Muscle of arm (tissue), 12 donors: ENCODE data around the gene BMP8B. TPM values are rescaled to one million over a fixed set of nuclear protein-coding genes. Genes with fewer than 3 reads are reported as not detected.

ENCODE experiments used
- DNase-seq: peaks from one replicate; pipeline ENCODE4 v3.0.0-alpha.2; 2013
- polyA plus RNA-seq, 12 donors: library from polyadenylated mRNA; unstranded; fragments of 120-200 nt; gene quantifications; one replicate each; pipeline ENCODE4 v1.2.1, GENCODE V29; 2013; ENCODE audit not compliant: insufficient read length in 12 of 12

Gene BMP8B
- polyA plus RNA-seq, 12 donors: 1.0 to 2.6 (median 1.2) TPM; not detected in 2

- no peak for DNase-seq
Observed at GRCh38 chr1:39761016-39761415, 27.6 kb downstream of the BMP8B start.

DNA sequence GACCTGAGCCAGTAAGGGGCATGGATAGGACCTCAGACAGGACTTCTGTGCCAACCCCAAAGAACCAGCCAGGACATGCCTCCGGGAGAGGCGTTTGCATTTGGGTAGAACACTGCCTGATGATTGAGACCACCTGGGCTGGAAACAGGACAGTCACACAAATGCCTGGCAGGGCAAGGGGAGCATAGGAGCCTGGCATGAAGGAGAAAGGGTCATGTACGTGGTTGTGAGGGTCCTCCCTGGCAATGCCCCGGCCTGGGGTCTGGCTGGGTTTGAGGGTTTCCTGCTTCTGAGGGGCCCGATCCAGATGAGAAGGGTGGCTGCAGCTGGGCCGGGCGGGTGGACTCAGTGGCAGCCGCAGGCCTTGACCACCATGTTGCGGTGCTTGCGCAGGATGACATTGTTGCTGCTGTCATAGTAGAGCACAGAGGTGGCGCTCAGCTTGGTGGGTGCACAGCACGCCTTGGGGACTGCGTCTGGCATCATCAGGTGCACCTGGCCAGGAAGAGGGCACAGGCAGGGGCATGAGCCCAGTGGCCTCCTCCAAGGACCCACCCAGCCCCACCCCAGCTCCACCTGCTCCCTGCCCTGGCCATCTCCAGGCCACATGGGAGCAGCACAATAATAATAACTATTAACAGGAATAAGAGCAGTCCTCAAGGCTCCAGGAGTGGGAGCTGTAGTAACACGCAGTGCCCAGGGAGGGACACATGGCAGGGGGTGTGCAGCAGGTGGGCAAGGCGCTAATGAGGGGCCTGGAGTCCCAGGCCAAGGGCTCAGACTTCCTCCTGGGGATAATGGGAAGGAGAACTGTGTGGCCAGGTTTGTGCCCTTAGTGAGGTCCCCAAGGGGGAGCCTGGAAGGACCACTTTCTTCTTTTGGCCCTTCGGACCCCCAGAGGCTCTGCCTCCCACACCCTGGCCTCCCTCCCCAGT lies 28.3 kb downstream of the BMP8B start:
- DNase-seq: no peak

GRCh38 chr1:39759436-39759726 lies 29.3 kb downstream of the BMP8B start:
- no peak for DNase-seq

DNA sequence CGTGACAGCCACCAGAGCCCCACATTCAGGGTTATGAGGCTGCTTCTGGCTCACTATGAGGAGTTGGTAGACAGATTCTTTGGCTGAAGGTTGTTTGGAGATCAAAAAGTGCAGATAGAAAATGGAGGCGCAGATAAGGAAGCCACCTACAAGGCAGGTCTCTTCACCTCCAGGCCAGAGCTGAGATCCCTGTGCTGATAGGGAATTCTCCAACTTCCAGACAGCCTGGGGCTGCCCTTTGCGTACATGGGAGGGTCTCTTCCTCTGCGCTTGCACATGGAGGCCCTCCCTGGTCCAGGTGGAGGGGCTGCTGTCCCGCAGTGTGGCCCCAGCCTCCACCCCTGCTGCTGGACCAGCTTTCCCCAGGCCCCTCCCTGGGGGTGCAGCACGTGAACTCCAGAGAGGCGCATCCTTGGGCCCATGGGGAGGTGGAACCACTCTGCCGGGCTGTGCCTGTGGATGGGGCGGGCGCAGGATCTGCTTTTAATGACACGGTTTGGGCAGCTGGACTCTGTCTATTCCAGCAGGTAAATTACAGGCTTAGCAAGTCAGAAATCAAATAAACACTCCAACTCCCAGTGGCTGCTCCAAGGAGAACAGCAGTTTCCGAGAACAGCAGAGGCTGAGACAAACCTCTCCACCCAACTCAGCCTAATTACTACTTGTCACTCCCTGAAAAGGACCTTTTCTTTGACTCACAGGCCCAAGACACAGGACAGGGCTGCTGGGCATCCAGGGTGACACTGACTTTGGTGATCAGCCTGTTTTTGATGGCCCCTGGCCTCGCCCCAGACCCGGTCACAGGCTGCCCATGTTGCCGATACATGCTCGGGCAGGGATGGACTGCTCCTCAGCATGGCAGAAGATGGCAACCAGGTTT lies 29.9 kb downstream of the BMP8B start:
- DNase-seq: no peak

DNA sequence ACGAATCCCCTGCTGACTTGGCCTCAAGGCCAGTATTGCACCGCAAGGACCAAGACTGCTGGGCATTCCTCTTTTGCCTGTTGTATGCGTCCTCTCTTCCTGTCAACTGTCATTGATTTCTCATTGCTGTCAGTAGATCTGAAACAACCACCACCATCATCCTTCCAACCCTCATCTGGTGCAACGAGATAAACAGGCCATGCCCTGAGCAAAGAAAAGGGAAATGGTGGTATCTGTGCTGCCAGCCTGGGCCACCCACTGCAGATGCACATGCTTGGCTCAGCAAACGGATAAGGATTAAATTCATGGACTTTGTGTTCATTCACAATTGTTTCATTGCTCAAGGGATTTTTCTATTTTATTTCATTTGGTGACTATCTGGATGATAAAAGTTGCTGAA lies 31.2 kb downstream of the BMP8B start:
- no peak for DNase-seq

GRCh38 chr1:39755965-39756659 lies 32.6 kb downstream of the BMP8B start:
- no peak for DNase-seq

DNA sequence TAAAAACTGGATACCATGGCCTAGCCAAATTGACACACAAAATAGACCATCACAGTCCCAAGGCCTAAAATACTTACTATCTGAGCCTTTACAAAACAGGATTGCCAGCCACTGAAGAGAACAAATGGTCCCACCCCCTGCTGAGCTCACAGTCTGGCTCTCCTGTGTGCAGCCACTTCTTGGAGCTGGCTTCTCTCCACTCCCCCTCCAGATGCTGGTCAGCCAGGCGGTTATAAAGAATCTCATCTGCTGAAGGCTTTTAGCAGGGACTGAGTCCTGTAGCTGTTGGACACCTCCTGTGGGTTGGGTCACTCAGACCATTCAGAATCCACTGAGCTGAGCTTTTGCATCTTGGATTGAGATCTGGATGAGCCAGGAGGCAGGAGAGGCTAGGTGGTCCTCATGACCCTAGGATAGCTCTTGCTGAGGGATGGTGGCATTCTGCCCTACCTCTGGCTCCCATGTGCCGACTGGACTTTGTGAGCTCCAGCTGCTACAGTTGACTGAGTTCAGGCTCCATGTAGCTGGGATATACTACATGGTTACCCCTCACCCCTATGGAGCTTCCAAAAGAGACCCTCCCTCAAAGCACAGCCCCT lies 33.7 kb downstream of the BMP8B start:
- no peak for DNase-seq

DNA sequence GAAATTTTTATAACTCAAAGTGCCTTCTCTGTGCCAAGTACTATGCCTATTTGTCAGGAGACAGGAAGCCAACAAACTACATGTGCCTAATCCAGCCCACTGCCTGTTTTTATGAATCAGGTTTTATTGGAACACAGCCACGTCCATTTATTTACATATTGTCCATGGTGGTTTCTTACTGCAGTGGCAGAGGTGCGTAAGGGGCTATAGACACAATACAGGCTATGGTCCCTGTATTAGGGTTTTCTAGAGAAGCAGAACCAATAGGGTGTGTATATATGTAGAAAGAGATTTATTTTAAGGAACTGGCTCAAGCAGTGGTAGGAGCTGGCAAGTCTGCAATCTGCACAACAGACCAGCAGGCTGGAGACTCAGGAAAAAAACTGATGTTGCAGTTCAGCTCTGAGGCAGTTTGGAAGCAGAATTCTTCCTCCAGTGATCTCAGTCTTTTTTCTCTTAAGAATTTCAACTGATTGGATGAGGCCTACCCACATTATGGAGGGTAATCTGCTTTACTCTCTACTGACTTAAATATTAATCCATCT lies 34.6 kb downstream of the BMP8B start:
- no peak for DNase-seq

DNA sequence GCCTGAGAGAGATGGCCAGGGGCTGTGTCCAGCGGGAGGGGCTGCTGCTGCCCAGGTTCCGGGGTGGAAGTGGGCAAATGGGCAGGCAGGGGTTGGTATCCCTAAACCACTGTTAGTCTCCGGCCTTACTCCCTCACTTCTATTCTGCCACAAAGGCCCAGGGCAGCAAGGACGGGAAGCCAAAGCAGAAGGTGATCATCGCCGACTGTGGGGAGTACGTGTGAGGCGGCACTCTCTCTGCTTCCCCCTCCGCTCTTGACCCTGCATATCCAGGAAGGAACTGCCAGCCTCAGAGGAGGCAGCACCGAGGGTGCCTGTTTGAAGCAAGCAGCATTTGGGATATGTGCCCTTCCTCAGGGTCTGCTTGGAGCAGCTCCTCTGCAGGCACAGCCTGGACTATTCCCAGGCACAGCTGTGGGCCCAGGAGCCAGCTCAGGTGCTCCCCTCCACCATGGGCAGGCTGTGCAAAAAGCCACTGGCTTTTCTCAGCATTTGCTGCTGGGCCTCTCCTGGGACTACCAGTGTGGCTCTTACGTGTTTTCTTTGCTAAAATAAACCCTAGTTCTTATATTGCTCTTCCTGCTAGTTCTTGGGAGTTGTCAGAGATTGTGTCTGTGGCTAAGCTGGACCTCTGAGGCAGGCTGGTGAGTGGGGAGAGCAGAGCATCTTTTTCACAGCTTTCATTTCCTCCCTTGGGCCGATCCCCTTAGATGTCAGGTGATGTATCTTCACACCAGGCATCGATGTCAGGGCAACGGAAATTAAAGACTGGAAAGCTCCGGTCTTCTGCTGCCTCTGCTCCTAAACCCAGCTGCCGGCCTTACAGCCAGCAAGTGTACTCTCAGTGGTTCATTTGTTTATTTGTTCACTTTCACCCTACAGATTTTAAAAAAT lies 35.3 kb downstream of the BMP8B start:
- no peak for DNase-seq

DNA sequence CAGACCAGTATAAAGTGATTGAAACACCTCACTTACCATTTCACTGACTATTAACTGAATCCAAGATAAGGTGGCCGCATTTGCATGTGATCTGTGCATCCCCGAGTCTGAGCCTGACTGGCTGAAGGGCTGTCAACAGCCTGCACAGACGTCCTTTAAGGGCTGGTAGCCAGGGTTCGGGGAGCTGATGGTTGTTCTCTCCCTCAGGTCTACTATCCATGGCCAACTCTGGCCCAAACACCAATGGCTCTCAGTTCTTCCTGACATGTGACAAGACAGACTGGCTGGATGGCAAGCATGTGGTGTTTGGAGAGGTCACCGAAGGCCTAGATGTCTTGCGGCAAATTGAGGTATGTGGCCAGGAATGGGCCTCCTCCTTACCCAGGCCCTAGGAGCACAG lies 36.0 kb downstream of the BMP8B start:
- no peak for DNase-seq

- DNase-seq: no peak
Observed at GRCh38 chr1:39751595-39751994, 37.1 kb downstream of the BMP8B start.

GRCh38 chr1:39745016-39745670 lies 43.5 kb downstream of the BMP8B start:
- no peak for DNase-seq

DNA sequence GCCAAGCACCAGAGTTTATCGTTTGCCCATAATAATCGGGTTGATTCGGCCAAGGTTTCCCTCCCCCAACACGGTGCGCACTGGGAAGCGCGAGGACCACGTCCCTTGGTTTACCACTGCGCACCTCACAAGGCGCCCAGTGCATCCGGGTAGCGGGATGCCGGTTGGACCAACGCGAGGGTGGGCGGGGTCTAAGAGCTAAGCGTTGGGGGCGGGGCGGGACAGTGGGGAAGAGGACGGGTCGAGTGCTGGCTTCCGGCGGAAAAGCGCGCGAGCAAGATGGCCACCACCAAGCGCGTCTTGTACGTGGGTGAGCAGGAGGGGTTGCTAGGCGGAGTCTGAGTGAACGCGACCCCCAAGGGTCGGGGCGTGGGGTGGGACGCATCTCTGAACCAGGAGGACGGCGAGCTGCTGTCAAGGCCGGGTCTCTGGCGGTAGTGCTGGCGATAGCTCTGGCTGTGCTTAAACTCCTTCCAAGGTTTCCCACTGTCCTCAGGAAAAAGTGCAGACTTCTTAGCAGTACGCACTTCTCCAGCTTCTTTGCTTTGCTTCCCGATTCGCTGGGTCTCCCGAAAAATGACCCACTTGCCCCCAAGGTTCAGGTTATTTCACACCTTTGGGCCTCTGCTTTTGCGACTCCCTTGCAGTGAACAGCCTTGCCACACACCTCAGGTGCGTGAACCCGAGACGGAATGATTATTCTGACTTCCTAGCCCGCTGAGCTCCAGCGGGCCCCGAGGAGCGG lies 49.9 kb downstream of the BMP8B start, which contains the start of gene PPIE:
TSS of gene PPIE (plus strand) at position 261 of the 745 bp plus-strand sequence. CDS start at position 280, 19 bp downstream.
- DNase-seq: peak; percentile 89

- DNase-seq: no peak
Observed at GRCh38 chr1:39737546-39738169, 51.0 kb downstream of the BMP8B start.

GRCh38 chr1:39735731-39736130 lies 52.9 kb downstream of the BMP8B start:
- no peak for DNase-seq

- DNase-seq: no peak
Observed at GRCh38 chr1:39733161-39733560, 55.5 kb downstream of the BMP8B start.

DNA sequence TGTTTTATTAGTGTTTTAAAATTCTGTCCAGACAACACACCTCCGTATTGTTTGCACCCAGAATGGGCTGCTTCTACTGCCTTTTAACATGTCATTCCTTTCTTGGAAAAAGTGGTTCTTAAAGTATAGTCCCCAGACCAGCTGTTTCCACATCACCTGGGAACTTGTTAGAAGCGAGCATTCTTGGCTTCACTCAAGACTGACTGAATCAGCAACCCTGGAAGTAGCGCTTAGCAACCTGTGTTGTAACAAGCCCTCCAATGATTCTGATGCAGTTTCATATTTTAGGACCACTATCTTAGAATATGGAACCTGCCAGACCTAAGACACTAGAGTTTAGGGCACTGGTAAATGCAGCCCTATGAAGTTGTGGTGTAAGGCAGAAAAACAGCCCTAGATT lies 55.9 kb downstream of the BMP8B start:
- no peak for DNase-seq

- no peak for DNase-seq
Observed at GRCh38 chr1:39729842-39730241, 58.8 kb downstream of the BMP8B start.

DNA sequence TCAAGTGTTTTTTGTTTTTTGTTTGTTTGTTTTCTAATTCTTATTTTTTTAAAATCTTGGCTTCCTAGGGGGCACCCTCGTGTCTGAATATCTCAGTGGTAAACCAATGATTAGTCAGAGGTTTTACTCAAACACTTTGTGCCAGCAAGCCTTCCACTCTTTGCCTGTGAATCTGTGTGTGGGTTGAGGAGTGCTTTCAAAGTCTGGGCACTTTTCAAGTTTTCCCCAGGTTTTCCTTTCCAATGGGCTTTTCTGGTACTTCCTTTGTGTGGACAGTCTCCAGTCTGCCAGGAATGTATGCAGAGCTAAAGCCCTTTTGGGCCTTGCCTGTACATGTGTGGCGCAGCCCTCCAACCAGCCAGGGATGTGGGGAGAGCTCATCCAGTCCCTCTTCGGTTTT lies 59.6 kb downstream of the BMP8B start:
- DNase-seq: no peak
